ENCODE data around the gene ENDOU.

ENDOU gene

GRCh38 chr12:47717443-47718193 lies 7.7 kb downstream of the ENDOU start:
- Histone ChIP-seq H4K20me1 (ENCODE audit: insufficient read depth, low read length, poor library complexity, severe bottlenecking) (no peaks in the 10 kb centered on the region), H3K79me2 (ENCODE audit: insufficient read depth, low read length) (no peaks in the 10 kb centered on the region), H2AFZ (ENCODE audit: low read length) (no peak overlapping the region; the same call in 1 of the 2 replicates), H3K27me3 (ENCODE audit: insufficient read depth, low read length, poor library complexity, severe bottlenecking) (no peaks in the 10 kb centered on the region), H3K4me2 (ENCODE audit: low read depth, low read length, poor library complexity, severe bottlenecking) (peak overlapping the region; percentile 39), H3K9me2 (replicated peaks; ENCODE audit: low read depth, low read length) (no peaks in the 10 kb centered on the region), H3K36me3 (ENCODE audit: insufficient read depth, low read length) (no peaks in the 10 kb centered on the region), H3F3A (ENCODE audit: low read depth) (no peaks in the 10 kb centered on the region), H3K4me3 (ENCODE audit: low read length, poor library complexity, severe bottlenecking) (no peak overlapping the region), H3K9me3 (ENCODE audit: insufficient read depth, low read depth, low read length) (no peaks in the 10 kb centered on the region), H3K9ac (ENCODE audit: low read depth, low read length, poor library complexity, severe bottlenecking) (peak overlapping the region; percentile 19), H3K4me1 (ENCODE audit: insufficient read depth, low read length, poor library complexity, severe bottlenecking) (peaks cover 25% of the 10 kb centered on the region)
- TF ChIP-seq CTCF (conservative IDR thresholded peaks at IDR 0.05; ENCODE audit: low read length) (peak; percentile 86), EZH2phosphoT487 (IDR thresholded peaks at IDR 0.05; ENCODE audit: borderline replicate concordance) (no peak)

DNA sequence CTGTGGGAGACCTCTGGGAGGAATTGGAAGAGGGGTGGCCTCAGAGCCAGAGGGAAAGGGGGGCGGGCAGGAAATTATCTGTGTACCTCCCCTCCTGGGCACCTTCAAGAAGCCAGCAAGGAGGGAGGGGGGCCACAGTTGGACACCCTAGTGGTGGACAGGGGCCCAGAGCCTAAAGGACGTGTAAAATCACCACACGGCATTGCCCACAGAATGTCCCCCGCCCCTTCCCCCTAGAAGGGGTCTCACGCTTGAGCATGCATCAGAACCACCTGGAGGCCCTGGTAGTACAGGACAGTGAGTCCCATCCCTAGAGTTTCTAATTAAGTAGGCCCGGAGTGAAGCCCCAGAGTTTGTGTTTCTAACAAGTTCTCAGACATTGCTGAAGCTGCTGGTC lies 8.2 kb downstream of the ENDOU start:
- H3K9me2 ChIP-seq (replicated peaks; ENCODE audit: low read depth, low read length), result no peaks in the 10 kb centered on the region
- H3F3A ChIP-seq (ENCODE audit: low read depth), result no peaks in the 10 kb centered on the region
- no peak overlapping the region for H3K4me2 ChIP-seq (ENCODE audit: low read depth, low read length, poor library complexity, severe bottlenecking)
- no peaks in the 10 kb centered on the region for H3K9me3 ChIP-seq (ENCODE audit: insufficient read depth, low read depth, low read length)
- peaks cover 20% of the 10 kb centered on the region for H3K4me1 ChIP-seq (ENCODE audit: insufficient read depth, low read length, poor library complexity, severe bottlenecking)
- H4K20me1 ChIP-seq (ENCODE audit: insufficient read depth, low read length, poor library complexity, severe bottlenecking), result no peaks in the 10 kb centered on the region
- H2AFZ ChIP-seq (ENCODE audit: low read length), result no peak overlapping the region
- H3K4me3 ChIP-seq (ENCODE audit: low read length, poor library complexity, severe bottlenecking), result no peak overlapping the region
- H3K27me3 ChIP-seq (ENCODE audit: insufficient read depth, low read length, poor library complexity, severe bottlenecking), result no peaks in the 10 kb centered on the region
- no peak overlapping the region for H3K9ac ChIP-seq (ENCODE audit: low read depth, low read length, poor library complexity, severe bottlenecking)
- TF ChIP-seq CTCF (conservative IDR thresholded peaks at IDR 0.05; ENCODE audit: low read length), result no peak
- TF ChIP-seq EZH2phosphoT487 (IDR thresholded peaks at IDR 0.05; ENCODE audit: borderline replicate concordance), result no peak
- H3K79me2 ChIP-seq (ENCODE audit: insufficient read depth, low read length), result no peaks in the 10 kb centered on the region
- no peaks in the 10 kb centered on the region for H3K36me3 ChIP-seq (ENCODE audit: insufficient read depth, low read length)

DNA sequence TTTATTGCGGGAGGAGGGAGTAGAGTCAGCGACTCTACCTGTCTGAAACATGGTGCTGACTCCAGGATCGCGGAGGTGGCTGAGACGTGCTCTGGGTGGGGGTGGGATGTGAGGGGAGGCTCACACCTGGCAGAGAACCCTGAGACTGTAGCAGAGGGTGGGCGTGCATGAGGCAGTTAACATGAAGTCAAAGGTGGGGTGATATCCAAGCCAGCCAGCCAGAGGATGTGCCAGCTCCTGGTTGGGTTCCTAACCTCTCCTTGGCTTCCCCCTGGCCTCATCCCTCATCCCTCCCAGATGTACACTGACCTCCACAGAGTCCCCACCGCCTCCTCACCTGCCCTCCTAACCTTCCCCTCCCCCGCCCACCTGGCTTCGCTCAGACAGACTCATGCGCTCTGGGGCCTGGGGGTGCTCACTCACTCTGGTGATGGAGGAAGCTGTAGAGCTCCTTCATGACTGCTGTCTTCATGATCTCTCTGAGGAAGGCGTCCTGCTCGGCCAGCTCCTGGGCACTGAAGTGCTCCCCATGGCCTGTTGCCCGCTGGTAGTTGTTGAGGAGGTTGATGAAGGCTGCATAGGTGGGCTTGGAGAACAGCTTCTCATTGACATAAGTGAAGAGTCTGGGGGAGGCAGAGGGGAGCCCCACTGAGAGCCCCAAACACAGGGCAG lies 9.3 kb downstream of the ENDOU start:
- Histone ChIP-seq H3K36me3 (ENCODE audit: insufficient read depth, low read length) (no peaks in the 10 kb centered on the region), H3K4me2 (ENCODE audit: low read depth, low read length, poor library complexity, severe bottlenecking) (no peak overlapping the region), H3K27me3 (ENCODE audit: insufficient read depth, low read length, poor library complexity, severe bottlenecking) (no peaks in the 10 kb centered on the region), H3K4me1 (ENCODE audit: insufficient read depth, low read length, poor library complexity, severe bottlenecking) (peaks cover 11% of the 10 kb centered on the region), H3K79me2 (ENCODE audit: insufficient read depth, low read length) (no peaks in the 10 kb centered on the region), H3K4me3 (ENCODE audit: low read length, poor library complexity, severe bottlenecking) (no peak overlapping the region), H2AFZ (ENCODE audit: low read length) (no peak overlapping the region), H3K9ac (ENCODE audit: low read depth, low read length, poor library complexity, severe bottlenecking) (no peak overlapping the region), H3K9me2 (replicated peaks; ENCODE audit: low read depth, low read length) (no peaks in the 10 kb centered on the region), H3F3A (ENCODE audit: low read depth) (no peaks in the 10 kb centered on the region), H4K20me1 (ENCODE audit: insufficient read depth, low read length, poor library complexity, severe bottlenecking) (no peaks in the 10 kb centered on the region), H3K9me3 (ENCODE audit: insufficient read depth, low read depth, low read length) (no peaks in the 10 kb centered on the region)
- TF ChIP-seq CTCF (conservative IDR thresholded peaks at IDR 0.05; ENCODE audit: low read length) (no peak), EZH2phosphoT487 (IDR thresholded peaks at IDR 0.05; ENCODE audit: borderline replicate concordance) (no peak)
